SK-N-SH treated with all-trans-retinoic acid at 6 μM for 48 hours (cell line): ENCODE measurements around the gene ZBTB16.

Source experiments
- PATZ1 ChIP-seq: fragments of 250-450 bp; sonication (Bioruptor Pico); IDR thresholded peaks from 2 replicates; pipeline ENCODE4 v1.8.0; 2020; ENCODE audit warnings: mild to moderate bottlenecking, moderate library complexity, borderline replicate concordance
- TSHZ2 ChIP-seq: fragments of 250-450 bp; sonication (Bioruptor Pico); IDR thresholded peaks from 2 replicates; pipeline ENCODE4 v1.5.0; 2020; ENCODE audit warnings: mild to moderate bottlenecking, moderate library complexity
- ZFP3 ChIP-seq: fragments of 250-450 bp; sonication (Bioruptor Pico); IDR thresholded peaks from 2 replicates; pipeline ENCODE4 v1.5.0; 2020; ENCODE audit warnings: mild to moderate bottlenecking, moderate library complexity

GRCh38 chr11:114056409-114056808, 3.1 kb upstream of the ZBTB16 start:
- no peak for TF ChIP-seq PATZ1 (CRISPR knock-in tag)
- no peak for TF ChIP-seq ZFP3
- TF ChIP-seq TSHZ2, result no peak
